HEK293 (cell line): ENCODE data around the gene YIPF2.
A peak's percentile ranks its signal among the peaks of the same experiment; 100 is the strongest.

Source experiments
- CTCF ChIA-PET: fragments of 350-600 bp; formaldehyde crosslinking; extraction: SDS; loops from one replicate; lab custom pipeline; 2021; ENCODE audit warnings: antibody characterized with exemption; lab: Yijun Ruan, JAX
- POLR2A ChIA-PET: fragments of 300-600 bp; formaldehyde crosslinking; extraction: SDS; loops from one replicate; lab custom pipeline; 2020; ENCODE audit warnings: antibody characterized with exemption, inconsistent platforms; lab: Yijun Ruan, JAX
- H3K27ac ChIP-seq: fragments of 200-500 bp; sonication (Bioruptor generic); 2 replicates; pipeline ENCODE4 v1.5.1; 2014; ENCODE audit warnings: low read depth, low read length, control low read depth, inconsistent platforms; ENCODE audit errors: extremely low read depth
- H3K36me3 ChIP-seq, 2 experiments: fragments of 200-500 bp in 1 of 2; sonication (Bioruptor generic) in 1 of 2; 1 replicate in 1 of 2; 2 replicates in 1 of 2; pipeline ENCODE4 v1.5.1; 2014 to 2017; ENCODE audit warnings: inconsistent platforms in 2 of 2, low read length in 2 of 2; ENCODE audit not compliant: control insufficient read depth in 2 of 2, insufficient read depth in 1 of 2
- H3K4me1 ChIP-seq: fragments of 200-500 bp; sonication (Bioruptor generic); 2 replicates; pipeline ENCODE4 v1.5.1; 2014; ENCODE audit warnings: mild to moderate bottlenecking, low read length, inconsistent platforms; ENCODE audit not compliant: control insufficient read depth, insufficient read depth
- H3K4me3 ChIP-seq: 2 replicates; pipeline ENCODE4 v1.5.1; 2011; ENCODE audit warnings: low read depth, mild to moderate bottlenecking, control low read depth, low read length, moderate library complexity
- H3K9me3 ChIP-seq: fragments of 200-500 bp; sonication (Bioruptor generic); 2 replicates; pipeline ENCODE4 v1.5.1; 2014; ENCODE audit warnings: low read depth, low read length, inconsistent platforms; ENCODE audit not compliant: control insufficient read depth, insufficient read depth
- HIC1 ChIP-seq: fragments of 450-650 bp; formaldehyde crosslinking; IDR thresholded peaks from 2 replicates; pipeline ENCODE4 v1.5.1; 2016; ENCODE audit warnings: missing biosample characterization, missing genetic modification characterization
- HOXD13 ChIP-seq: sonication (generic); formaldehyde crosslinking; IDR thresholded peaks from 2 replicates; pipeline ENCODE4 v1.8.0; 2022; ENCODE audit warnings: missing genetic modification reagents, borderline replicate concordance
- KLF1 ChIP-seq: fragments of 450-650 bp; formaldehyde crosslinking; IDR thresholded peaks from 2 replicates; pipeline ENCODE4 v1.5.1; 2016; ENCODE audit warnings: missing biosample characterization, missing genetic modification characterization
- KLF10 ChIP-seq: fragments of 450-650 bp; IDR thresholded peaks from 2 replicates; pipeline ENCODE4 v1.5.1; 2018; ENCODE audit warnings: missing biosample characterization, mild to moderate bottlenecking, missing genetic modification characterization
- PRDM1 ChIP-seq: fragments of 450-650 bp; formaldehyde crosslinking; IDR thresholded peaks from 2 replicates; pipeline ENCODE4; 2016; ENCODE audit warnings: missing biosample characterization, missing genetic modification characterization
- SP3 ChIP-seq: fragments of 450-650 bp; formaldehyde crosslinking; IDR thresholded peaks from 2 replicates; pipeline ENCODE4 v1.5.1; 2016; ENCODE audit warnings: missing biosample characterization, missing genetic modification characterization
- WT1 ChIP-seq: fragments of 450-650 bp; formaldehyde crosslinking; IDR thresholded peaks from 2 replicates; pipeline ENCODE4 v1.5.1; 2016; ENCODE audit warnings: missing biosample characterization, missing genetic modification characterization
- YY2 ChIP-seq: fragments of 450-650 bp; formaldehyde crosslinking; IDR thresholded peaks from 2 replicates; pipeline ENCODE4 v1.5.1; 2016; ENCODE audit warnings: missing biosample characterization, missing genetic modification characterization
- ZBTB8A ChIP-seq: fragments of 450-650 bp; formaldehyde crosslinking; IDR thresholded peaks from 2 replicates; pipeline ENCODE4 v1.5.1; 2016; ENCODE audit warnings: missing biosample characterization, missing genetic modification characterization
- ZEB2 ChIP-seq: fragments of 450-650 bp; formaldehyde crosslinking; IDR thresholded peaks from 2 replicates; pipeline ENCODE4 v1.5.1; 2016; ENCODE audit warnings: missing biosample characterization, missing genetic modification characterization
- ZFHX2 ChIP-seq: fragments of 450-650 bp; formaldehyde crosslinking; conservative IDR thresholded peaks from 2 replicates; pipeline ENCODE4 v1.5.1; 2016; ENCODE audit warnings: missing biosample characterization, missing genetic modification characterization
- ZIC2 ChIP-seq: fragments of 450-650 bp; formaldehyde crosslinking; IDR thresholded peaks from 2 replicates; pipeline ENCODE4 v1.5.1; 2016; ENCODE audit warnings: missing biosample characterization, missing genetic modification characterization
- ZNF138 ChIP-seq: fragments of 450-650 bp; formaldehyde crosslinking; IDR thresholded peaks from 2 replicates; pipeline ENCODE4 v1.5.1; 2016; ENCODE audit warnings: missing biosample characterization, missing genetic modification characterization, borderline replicate concordance
- ZNF202 ChIP-seq: fragments of 450-650 bp; formaldehyde crosslinking; IDR thresholded peaks from 2 replicates; pipeline ENCODE4 v1.5.1; 2016; ENCODE audit warnings: missing biosample characterization, missing genetic modification characterization, borderline replicate concordance
- ZNF324 ChIP-seq: fragments of 450-650 bp; formaldehyde crosslinking; IDR thresholded peaks from 2 replicates; pipeline ENCODE4 v1.5.1; 2016; ENCODE audit warnings: missing biosample characterization, missing genetic modification characterization
- ZNF391 ChIP-seq: fragments of 450-650 bp; formaldehyde crosslinking; IDR thresholded peaks from 2 replicates; pipeline ENCODE4 v1.5.1; 2016; ENCODE audit warnings: low read depth, missing biosample characterization, missing genetic modification characterization, borderline replicate concordance
- ZNF560 ChIP-seq: fragments of 450-650 bp; formaldehyde crosslinking; IDR thresholded peaks from 2 replicates; pipeline ENCODE4 v1.5.1; 2017; ENCODE audit warnings: missing biosample characterization, missing genetic modification characterization, borderline replicate concordance
- ZNF692 ChIP-seq: fragments of 450-650 bp; formaldehyde crosslinking; IDR thresholded peaks from 2 replicates; pipeline ENCODE4 v1.5.1; 2016; ENCODE audit warnings: missing biosample characterization, missing genetic modification characterization
- ZNF707 ChIP-seq: fragments of 450-650 bp; formaldehyde crosslinking; IDR thresholded peaks from 2 replicates; pipeline ENCODE4 v1.5.1; 2016; ENCODE audit warnings: missing biosample characterization, missing genetic modification characterization
- ZNF768 ChIP-seq: fragments of 450-650 bp; formaldehyde crosslinking; IDR thresholded peaks from 2 replicates; pipeline ENCODE4 v1.5.1; 2018; ENCODE audit warnings: missing biosample characterization, mild to moderate bottlenecking, missing genetic modification characterization
- ZNF830 ChIP-seq: fragments of 450-650 bp; IDR thresholded peaks from 2 replicates; pipeline ENCODE4 v1.5.0; 2018; ENCODE audit warnings: missing biosample characterization, missing genetic modification characterization, low read depth, mild to moderate bottlenecking, moderate library complexity
- TF ChIP-seq, protein P1 (sequence below): fragments of 450-650 bp; formaldehyde crosslinking; conservative IDR thresholded peaks from 2 replicates; pipeline ENCODE4 v1.5.1; 2016; ENCODE audit warnings: low read depth, missing biosample characterization, missing genetic modification characterization
- TF ChIP-seq, protein P2 (sequence below): sonication (generic); formaldehyde crosslinking; IDR thresholded peaks from 2 replicates; pipeline ENCODE4 v1.8.1; 2022; ENCODE audit warnings: mild to moderate bottlenecking, moderate library complexity, missing genetic modification reagents

The YIPF2 gene

DNA sequence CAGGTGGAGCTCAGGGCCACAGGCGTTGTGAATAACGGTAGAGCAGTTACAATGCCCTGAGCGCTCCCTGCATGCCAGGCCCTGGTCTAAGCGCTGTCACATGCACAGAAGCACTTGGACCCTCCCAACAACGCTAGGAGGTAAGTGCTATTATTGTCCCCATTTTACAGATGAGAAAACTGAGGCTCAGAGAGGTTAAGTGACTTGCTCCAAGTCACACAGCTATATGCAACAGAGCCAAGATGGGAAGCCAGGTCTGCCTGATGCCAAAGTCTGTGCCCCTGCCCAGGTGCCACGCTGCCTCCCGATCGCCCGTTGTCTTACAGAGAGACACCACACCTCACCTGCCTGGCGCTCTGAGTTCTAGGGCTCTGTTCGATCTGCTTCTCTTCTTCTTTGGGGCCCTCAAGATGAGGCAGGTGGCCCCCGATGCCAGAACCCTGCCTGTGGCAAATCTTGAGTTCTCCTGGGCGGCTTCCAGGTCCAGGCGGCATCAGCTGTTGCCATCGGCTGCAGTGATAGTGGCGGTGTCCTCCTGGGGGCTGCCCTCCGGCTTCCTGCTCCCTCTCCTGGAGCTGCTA, 20.0 kb downstream of the YIPF2 start:
- Histone ChIP-seq H3K9me3 (no peaks in the 10 kb centered on the region), H3K4me1 (no peaks in the 10 kb centered on the region), H3K36me3 (peaks cover 7 to 59% of the 10 kb centered on the region in 2 experiments; a peak in 2 of 3 replicates), H3K4me3 (no peak overlapping the region), H3K27ac (no peak overlapping the region)
- POLR2A ChIA-PET = no interaction called here
- CTCF ChIA-PET = no interaction called here
- TF ChIP-seq ZNF768 (peak; percentile 95), ZNF707 (tag by site-specific recombination) (no peak)

- Histone ChIP-seq H3K4me3 (no peak overlapping the region), H3K27ac (no peak overlapping the region), H3K36me3 (peaks cover 7 to 57% of the 10 kb centered on the region in 2 experiments; a peak in 2 of 3 replicates), H3K4me1 (no peaks in the 10 kb centered on the region), H3K9me3 (no peaks in the 10 kb centered on the region)
- CTCF ChIA-PET = no interaction called here
- POLR2A ChIA-PET = no interaction called here
- TF ChIP-seq PRDM1 (tag by site-specific recombination) (no peak), ZNF391 (no peak), YY2 (tag by site-specific recombination) (no peak), ZNF138 (tag by site-specific recombination) (no peak), HOXD13 (CRISPR knock-in tag) (no peak), ZNF560 (tag by site-specific recombination) (no peak), ZNF202 (tag by site-specific recombination) (no peak), ZNF830 (tag by site-specific recombination) (no peak), KLF10 (tag by site-specific recombination) (no peak), ZNF324 (tag by site-specific recombination) (no peak), SP3 (no peak), WT1 (no peak)
- TF ChIP-seq, protein P1, sequence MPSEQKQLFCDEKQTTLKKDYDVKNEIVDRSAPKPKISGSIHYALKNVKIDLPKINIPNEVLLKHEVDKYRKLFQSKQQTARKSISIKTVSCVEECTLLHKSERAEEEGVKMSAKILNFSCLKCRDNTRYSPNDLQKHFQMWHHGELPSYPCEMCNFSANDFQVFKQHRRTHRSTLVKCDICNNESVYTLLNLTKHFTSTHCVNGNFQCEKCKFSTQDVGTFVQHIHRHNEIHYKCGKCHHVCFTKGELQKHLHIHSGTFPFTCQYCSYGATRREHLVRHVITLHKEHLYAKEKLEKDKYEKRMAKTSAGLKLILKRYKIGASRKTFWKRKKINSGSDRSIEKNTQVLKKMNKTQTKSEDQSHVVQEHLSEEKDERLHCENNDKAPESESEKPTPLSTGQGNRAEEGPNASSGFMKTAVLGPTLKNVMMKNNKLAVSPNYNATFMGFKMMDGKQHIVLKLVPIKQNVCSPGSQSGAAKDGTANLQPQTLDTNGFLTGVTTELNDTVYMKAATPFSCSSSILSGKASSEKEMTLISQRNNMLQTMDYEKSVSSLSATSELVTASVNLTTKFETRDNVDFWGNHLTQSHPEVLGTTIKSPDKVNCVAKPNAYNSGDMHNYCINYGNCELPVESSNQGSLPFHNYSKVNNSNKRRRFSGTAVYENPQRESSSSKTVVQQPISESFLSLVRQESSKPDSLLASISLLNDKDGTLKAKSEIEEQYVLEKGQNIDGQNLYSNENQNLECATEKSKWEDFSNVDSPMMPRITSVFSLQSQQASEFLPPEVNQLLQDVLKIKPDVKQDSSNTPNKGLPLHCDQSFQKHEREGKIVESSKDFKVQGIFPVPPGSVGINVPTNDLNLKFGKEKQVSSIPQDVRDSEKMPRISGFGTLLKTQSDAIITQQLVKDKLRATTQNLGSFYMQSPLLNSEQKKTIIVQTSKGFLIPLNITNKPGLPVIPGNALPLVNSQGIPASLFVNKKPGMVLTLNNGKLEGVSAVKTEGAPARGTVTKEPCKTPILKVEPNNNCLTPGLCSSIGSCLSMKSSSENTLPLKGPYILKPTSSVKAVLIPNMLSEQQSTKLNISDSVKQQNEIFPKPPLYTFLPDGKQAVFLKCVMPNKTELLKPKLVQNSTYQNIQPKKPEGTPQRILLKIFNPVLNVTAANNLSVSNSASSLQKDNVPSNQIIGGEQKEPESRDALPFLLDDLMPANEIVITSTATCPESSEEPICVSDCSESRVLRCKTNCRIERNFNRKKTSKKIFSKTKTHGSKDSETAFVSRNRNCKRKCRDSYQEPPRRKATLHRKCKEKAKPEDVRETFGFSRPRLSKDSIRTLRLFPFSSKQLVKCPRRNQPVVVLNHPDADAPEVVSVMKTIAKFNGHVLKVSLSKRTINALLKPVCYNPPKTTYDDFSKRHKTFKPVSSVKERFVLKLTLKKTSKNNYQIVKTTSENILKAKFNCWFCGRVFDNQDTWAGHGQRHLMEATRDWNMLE (tag by site-specific recombination) = no peak
Measured at GRCh38 chr19:10907925-10908324, 20.5 kb downstream of the YIPF2 start.

- no peak overlapping the region for H3K27ac ChIP-seq
- no peaks in the 10 kb centered on the region for H3K9me3 ChIP-seq
- CTCF ChIA-PET = no interaction called here
- TF ChIP-seq ZBTB8A (tag by site-specific recombination) = peak; percentile 21; the same call in 1 of the 2 replicates
- TF ChIP-seq ZEB2 (tag by site-specific recombination) = no peak
- TF ChIP-seq KLF1 (tag by site-specific recombination) = peak; percentile 94
- peak; percentile 76 for TF ChIP-seq ZIC2 (tag by site-specific recombination)
- peak; percentile 85 for TF ChIP-seq ZNF692 (tag by site-specific recombination)
- peak; percentile 54 for TF ChIP-seq ZFHX2 (tag by site-specific recombination)
- TF ChIP-seq, protein P2, sequence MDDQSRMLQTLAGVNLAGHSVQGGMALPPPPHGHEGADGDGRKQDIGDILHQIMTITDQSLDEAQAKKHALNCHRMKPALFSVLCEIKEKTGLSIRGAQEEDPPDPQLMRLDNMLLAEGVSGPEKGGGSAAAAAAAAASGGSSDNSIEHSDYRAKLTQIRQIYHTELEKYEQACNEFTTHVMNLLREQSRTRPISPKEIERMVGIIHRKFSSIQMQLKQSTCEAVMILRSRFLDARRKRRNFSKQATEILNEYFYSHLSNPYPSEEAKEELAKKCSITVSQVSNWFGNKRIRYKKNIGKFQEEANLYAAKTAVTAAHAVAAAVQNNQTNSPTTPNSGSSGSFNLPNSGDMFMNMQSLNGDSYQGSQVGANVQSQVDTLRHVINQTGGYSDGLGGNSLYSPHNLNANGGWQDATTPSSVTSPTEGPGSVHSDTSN (CRISPR knock-in tag) = no peak
- peak; percentile 23; the same call in 1 of the 2 replicates for TF ChIP-seq HIC1 (tag by site-specific recombination)
- no peak for TF ChIP-seq YY2 (tag by site-specific recombination)
Measured at GRCh38 chr19:10899151-10899653, 29.2 kb downstream of the YIPF2 start.

More at GRCh38 chr19:10899151-10899653, 29.2 kb downstream of the YIPF2 start:
- H3K36me3 ChIP-seq = peaks cover 0 to under 1% of the 10 kb centered on the region in 2 experiments; a peak in 2 of 3 replicates
- H3K4me1 ChIP-seq = peaks cover 14% of the 10 kb centered on the region
- H3K4me3 ChIP-seq = no peak overlapping the region
- POLR2A ChIA-PET = interaction anchor here (0.6 kb wide), 1 partner anchor 62 kb away, joined by 4 read pairs; no protein-coding TSS in a partner anchor
